ENCODE results near the gene DNASE1L3.
"Not testable (repeated sequence)": the region's sequence is repeated elsewhere in the genome, so short reads cannot be mapped to it uniquely, and the experiment has no call there.

The DNASE1L3 gene

DNA sequence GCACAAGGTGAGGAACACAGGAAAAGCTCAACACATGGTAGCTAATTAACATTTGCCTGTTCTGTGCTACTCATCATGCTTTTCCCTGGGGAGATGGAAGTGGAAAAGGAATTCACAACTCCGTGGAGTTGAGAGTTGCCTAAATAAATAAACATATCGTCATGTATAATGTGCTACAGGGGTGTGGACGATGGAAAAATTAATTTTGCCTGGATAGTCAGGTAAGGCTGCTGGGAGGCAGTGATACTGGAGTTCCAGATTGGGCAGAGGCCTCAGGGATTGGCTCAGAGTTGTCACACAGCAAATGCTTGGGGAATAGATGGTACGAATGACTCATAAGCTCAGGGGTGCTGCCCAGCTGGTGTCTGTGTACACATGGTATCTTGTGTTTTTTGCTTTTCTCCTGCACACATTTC lies 23.8 kb upstream of the DNASE1L3 start:
- DNase-seq, result no peak

DNA sequence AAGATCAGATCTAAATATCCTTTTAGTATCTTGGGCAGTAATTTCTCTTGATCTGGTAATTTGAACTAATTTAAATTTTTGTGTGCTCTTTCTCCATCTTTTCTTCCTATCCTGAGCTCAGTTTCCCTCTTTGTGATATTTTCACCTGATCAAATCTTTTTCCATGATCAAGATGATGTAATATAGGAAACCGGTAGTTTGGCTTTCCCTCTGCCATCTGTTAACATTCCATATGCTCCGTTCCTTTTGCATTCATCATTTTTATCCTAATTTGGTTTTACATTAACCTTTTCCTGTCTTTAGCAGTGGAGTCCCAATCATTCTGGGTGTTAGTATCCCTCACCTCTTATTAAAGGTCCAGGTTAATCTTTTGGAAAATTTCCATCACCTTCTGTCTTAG lies 20.9 kb upstream of the DNASE1L3 start:
- no peak for DNase-seq

DNA sequence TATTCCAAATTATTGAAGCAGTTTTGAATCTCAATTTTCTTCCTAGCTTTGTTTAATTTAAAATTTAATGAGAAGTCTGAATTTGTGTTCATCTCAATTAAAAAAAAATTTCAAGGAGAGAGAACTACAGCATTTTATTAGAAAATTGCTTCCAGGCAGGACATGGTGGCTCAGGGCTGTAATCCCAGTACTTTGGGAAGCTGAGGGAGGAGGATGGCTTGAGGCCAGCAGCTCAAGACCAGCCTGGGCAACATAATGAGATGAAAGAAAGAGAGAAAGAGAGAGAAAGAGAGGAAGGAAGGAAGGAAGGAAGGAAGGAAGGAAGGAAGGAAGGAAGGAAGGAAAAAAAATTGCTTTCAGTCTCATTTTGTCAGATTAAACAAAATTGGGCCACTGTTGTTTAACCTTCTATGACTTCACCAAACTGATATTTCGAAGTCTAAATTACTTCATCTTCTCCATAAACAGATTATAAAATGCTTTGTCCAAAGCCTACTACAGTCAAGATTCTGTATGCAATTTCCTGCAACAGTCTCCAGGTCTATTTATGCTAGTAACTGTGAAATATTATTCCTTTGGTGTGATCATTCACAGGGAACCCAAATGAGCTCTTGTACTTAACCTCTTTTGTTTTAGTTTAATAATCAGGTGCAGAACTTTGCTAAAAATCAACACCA lies 20.2 kb upstream of the DNASE1L3 start:
- no peak for DNase-seq

DNA sequence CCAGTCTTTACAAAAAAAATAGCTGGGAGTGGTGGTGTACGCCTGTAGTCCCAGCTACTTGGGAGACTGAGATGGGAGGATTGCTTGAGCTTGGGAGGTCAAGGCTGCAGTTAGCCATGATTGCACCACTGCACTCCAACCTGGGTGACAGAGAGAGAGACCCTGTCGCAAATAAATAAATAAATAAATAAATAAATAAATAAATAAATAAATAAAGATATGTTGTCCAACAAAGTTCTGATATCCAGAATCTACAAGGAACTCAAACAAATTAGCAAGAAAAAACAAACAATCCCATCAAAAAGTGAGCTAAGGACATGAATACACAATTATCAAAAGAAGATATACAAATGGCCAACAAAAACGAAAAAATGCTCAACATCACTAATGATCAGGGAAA lies 17.2 kb upstream of the DNASE1L3 start:
- not testable (repeated sequence) for DNase-seq

DNA sequence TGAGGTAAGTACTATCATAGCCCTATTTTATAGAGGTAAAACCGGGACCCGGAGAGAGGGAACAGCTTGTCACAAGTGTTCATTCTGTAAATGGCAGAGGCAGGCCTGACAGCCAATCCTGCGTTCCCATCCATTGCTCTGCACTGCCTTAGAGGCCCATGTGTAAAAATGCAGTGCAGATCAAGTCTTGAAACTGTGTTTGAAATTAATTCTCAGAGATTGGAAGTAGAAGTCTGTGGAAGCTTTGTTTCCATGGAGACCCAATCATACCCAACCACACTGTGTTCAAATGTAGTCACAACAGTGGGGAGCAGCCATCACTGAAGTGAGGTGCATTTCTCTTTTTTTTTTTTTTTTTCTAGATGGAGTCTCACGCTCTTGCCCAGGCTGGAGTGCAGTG lies 13.1 kb upstream of the DNASE1L3 start:
- no peak for DNase-seq

DNA sequence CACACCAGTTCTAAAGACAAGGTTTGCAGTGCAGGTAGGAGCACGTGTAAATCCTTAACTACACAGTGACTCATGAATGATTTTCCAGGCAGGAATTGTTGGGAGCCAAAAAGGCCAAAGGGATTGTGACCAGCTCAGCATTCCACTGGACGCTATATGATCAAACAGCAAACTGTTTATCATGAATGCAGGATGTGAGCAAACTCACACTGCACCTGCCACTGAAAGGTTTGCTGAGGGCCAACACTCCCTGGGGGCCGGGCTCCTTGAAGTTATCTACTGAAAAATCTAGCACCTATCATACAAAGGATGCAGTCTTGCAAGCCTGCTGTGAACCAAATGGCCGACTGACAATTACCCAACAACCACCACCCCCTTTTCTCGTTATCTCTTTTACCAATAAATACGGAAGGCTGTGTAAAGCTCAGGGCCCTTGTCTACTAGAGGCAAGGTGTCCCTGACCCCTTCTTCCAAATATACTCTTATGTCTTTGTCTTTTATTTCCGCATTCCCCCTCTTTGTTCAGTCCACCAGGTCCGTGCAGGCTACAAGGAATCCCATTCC lies 11.5 kb upstream of the DNASE1L3 start:
- no peak for DNase-seq

DNA sequence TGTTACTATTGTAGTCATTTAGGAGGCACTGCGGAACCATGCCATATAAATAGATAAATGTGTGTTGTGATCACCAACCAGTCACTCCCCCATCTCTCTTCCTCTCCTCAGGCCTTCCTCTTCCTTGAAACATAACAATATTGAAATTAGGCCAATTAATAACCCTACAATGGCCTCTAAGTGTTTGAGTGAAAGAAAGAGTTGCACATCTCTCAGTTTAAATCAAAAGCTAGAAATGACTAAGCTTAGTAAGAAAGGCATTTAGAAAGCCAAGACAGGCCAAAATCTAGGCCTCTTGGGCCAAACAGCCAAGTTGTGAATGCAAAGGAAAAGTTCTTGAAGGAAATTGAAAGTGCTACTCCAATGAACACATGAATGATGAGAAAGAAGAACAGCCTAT lies 8.1 kb upstream of the DNASE1L3 start:
- DNase-seq, result no peak

DNA sequence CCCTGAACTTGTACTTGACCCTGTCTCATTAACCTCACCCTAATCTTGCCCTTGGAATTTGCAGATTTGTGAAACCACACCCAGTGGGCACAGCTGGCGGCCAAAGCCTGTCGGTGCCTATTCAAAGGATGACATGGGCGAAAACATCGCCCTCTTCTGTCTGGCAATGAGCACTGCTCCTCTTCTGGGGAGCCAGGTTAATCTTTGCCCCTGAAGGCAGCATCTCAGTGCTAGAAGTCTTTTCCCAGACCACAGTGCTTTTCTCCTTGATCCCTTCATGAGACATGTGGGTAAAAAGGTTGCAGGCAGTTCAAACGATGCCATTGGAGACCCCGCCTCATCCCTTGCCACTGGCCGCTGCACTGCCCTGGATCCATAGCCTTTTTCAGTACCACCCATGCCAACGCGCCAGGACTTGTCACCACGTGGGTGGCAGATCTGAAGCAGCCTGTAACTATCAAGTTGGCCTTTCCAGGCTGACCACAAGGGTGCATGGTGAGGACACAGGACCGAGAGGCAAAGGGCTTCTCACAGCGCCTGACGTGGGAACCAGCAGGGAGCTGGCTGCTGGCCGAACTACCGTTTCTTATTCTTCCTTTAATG lies 6.5 kb upstream of the DNASE1L3 start:
- DNase-seq, result peak; percentile 57

DNA sequence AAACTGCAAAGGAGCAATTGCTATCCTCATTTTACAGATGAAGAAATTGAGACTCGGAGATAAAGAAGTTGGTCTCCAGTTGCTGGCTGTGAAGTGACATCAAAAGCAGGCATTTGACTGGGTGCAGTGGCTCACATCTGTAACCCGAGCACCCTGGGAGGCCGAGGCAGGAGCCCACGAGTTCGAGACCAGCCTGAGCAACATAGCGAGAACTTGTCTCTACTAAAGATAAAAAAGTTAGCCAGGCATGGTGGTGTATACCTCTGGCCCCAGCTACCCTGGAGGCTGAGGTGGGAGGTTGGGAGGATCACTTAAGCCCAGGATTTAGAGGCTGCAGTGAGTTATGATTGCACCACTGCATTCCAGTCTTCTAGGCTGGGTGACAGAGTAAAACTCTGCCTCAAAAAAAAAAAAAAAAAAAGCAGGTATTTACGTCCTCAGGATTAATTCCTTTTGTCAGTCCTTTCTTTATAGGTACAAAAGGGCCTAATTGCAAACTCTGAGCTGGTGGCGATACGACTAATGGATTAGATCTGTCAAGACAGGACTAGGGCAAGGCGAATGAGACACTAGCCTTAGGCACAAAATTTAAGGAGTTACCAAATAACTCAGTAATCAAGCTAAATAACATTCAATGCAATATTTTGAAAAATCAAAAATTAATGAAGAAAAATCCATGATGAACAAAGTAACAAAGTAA lies 5.9 kb upstream of the DNASE1L3 start:
- no peak for DNase-seq

DNA sequence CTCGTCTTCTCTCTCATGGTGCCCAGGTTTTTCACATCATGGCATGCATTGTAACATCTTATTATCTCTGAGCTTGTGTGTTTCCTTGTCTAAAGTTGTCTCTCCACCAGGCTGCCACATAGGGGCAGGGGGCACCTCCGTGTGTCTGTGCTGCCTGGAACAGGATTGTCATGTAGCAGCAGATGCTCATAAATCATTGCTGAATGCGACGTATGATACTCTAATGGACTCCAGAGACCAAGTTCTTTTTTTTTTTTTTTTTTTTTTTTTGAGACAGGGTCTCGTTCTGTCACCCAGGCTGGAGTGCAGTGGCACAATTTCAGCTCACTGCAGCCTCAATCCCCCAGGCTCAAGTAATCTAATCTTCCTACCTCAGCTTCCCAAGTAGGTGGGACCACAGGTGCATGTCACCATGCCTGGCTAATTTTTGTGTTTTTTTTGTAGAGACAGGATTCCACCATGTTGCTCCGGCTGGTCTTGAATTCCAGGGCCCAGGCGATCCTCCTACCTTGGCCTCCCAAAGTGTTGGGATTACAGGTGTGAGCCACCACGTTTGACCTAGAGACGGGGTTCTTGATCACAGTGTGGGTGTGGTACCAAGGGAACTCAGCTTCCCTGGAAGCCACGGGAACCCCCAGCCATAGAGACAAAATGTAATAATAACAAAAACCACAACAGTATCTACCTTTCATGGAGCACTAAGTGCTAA lies 4.7 kb upstream of the DNASE1L3 start:
- DNase-seq, result no peak

DNA sequence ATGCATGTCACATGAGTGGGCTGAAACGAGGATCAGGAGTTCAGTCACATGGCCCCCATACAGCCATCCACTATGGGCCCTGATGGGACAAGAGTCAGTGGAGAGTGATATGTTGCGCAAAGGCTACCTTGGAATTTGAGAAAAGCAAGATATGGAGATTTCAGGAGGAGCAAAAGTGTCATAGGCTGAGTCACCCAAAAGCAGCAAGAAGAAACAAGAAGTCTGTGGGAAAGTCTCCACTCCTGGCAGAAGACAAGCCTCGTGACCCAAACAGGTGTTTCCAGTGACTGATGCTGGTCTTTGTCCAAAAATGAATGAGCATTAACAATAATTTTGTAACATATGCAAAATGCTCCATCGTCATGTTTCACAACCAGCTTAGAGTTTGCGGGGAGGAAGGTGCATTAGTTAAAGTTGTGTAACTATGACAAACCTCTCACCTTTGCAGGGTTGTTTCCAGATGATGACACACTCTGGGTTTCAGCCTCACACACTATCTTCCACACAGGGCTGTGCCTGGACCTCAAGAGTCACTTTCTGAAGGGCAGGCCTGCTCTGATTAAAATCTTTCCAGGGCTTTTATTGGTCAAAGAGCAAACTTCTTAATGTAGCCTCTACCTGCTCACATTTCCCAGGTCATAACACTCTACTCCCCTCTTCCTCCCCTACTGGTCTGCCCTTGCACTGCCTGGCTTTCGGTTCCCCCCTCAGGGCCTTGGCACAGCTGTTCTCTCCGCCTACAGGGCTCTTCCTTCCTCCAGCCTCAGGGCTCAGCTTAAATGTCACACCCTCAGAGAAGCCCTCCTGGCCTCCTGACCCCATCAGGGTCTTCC lies 3.9 kb upstream of the DNASE1L3 start:
- no peak for DNase-seq

DNA sequence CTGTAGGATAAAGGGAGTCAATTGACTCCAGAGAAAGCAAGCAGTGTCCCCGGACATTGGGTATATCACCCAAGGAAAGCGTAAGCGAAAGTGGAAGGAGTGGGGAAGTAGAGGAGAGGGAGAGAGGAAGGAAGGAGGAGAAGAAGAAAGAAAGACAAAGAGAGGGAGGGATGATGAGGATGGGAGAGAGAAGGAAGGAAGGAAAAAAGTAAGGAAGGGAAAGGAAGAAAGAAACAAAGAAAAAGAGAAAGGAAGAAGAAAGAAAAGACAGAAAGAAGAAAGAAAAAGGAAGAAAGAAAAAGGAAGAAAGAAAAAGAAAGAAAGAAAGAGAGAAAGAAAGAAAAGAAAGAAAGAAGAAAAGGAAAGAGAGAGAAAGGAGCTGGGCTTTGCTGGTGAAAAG lies 839 bp downstream of the DNASE1L3 start:
- DNase-seq, result no peak

DNA sequence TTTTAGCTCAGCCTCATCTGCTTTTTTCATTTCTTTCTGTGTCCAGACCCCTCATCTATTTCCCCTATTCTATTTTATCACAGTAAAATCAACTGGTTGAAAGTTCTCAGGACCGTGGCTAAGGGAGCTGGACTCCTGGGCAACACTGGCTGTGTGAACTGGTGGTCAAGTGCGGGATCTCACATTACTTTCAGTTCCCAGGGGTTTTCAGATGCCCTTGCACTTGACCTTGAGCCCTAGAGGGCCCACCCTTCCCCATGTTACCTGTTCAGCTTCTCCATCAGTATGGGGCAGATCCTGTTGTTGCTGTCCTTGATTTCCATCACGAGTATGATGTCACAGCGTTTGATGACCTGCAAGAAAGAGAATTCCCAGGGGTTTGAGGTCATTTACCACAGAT lies 2.8 kb downstream of the DNASE1L3 start:
- no peak for DNase-seq

DNA sequence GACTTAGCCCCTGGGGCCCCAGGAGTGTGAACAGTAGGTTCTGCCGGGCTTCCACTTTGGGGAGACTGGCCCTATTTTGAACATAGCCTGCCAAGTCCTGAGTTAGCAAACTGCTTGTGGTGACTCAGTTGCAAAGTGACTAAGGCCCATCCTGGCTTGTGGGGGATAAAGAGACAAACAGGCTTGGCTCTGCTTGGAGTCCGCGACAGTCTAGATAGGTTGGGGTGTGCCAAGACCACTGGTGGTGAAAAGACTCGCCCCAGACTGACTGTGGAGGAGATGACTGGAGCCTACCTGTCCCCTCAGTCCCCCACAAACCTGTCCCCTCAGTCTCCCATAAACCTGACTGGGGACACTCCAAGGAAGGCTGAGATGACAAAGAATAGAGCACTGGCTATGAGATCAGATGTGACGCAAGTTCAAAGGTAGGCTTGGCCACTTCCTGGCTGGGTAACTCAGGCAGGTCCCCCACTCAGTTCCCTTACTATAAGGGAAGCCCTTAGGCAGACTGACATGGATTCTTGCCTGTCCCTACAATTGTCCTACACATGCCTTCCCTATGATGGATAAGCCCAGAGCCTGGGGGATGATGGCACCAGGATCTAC lies 4.3 kb downstream of the DNASE1L3 start:
- no peak for DNase-seq

DNA sequence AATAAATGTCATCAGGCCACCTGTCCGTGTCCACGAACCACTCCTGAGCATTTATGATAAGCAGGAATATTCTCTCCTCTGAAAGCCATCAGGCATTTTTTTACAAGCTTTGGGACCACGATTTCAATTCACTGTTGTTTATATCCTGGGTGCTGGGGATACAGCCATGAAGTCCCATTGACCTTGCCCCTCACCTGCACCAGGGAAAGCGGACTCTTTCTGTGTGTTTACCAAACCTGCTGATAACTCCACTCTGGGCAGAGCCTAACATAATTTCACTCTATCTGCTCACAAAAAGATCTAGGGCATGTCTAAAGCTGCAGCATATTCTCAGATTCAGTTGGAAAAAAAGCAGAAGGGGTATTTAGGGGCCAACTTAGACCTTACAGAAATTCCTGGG lies 4.8 kb downstream of the DNASE1L3 start:
- no peak for DNase-seq

DNA sequence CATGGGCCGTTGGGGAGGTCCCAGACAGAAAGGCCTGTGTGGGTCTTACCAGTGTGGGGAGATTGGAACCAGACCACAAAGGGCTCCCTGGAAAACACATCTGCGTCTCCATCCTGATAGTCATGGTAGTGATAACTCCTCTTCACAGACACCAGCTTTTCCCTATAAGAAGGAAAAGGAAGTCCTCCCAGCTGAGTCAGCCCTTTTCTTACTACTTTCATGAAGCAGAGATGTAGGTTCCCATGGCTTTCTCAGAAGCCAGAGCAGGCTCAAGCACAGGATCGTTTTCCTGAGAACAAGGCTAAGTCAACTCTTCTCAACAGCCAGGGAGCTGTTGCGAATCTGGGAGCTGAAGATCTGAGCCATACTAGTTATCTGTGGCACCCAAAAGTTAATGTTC lies 6.1 kb downstream of the DNASE1L3 start:
- DNase-seq, result no peak

DNA sequence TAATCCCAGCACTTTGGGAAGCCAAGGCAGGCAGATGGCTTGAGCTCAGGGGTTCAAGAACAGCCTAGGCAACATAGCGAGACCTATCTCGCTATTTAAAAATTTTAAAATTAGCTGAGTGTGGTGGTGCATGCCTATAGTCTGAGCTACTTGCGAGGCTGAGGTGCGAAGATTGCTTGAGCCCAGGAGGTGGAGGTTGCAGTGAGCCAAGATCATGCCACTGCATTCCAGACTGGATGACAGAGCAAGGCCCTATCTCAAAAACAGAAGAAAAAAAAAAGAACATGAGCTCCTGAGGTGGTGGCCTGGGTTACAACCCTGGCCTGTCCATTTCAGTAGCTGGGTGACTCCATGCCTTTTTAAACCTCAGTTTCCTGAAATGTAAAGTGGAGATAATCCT lies 7.2 kb downstream of the DNASE1L3 start:
- no peak for DNase-seq

DNA sequence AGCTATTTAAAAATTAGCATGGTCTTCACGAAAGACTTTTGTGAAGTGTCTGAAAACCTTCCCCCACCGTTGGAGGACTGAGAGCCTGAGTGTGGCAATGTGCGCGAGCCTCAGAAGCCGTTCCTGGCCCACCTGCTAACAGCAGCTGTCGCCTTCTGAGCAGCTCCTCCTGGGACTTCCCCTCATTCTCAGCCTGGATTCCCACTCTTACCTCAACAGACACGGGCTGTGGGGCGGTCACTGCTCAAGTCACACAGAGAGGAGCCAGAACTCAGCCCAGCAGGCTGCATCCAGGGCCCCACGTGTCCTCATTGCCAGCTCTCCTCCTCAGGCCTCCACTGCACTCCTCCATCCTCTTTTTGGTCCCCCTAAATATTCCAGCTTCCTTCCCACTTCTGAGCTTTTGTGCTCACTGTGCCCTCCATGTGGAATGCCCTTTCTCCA lies 7.8 kb downstream of the DNASE1L3 start:
- no peak for DNase-seq

DNA sequence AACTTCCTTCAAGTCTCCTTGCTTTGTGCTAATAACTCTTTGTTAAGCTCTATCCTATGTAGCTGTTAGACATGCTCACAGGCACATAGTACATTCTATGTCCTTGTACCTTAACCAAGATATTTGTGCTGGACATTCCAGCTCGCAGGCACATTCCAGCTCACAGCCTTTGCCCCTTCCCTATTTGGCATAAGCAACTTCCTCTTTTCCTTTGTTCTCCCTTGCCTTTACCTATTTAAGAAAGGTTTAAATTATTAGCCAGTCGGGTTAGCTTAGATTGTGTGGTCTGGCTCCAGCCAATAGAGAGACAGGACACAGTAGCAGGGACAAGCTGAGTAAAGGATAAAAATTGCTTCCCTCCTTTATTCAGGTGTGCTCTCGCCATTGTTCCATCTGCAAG lies 9.3 kb downstream of the DNASE1L3 start:
- not testable (repeated sequence) for DNase-seq

DNA sequence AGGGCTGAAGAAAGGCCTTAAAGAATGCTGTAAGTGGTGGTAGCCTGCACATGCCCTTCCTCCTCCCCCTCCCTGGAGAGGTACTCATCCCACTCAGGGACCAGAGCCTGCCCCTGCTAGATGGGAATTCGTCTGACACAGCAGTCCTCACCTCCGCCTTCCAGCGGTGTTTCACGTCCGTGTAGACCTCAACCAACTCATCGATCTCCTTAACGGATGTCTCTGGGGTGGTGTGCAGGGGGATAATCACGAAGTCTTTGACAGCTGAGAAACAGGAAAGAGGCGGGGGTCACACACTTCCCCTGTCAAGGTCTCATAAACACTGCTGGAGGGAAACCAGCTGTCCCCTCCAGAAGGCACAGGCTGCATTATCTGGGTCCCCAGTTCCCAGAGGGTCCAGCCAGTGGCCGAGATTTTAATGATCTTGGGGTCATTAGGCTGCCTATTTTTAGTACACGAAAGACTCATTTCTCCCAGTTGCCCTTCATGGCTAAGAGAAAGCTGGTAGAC lies 9.9 kb downstream of the DNASE1L3 start:
- DNase-seq, result no peak

DNA sequence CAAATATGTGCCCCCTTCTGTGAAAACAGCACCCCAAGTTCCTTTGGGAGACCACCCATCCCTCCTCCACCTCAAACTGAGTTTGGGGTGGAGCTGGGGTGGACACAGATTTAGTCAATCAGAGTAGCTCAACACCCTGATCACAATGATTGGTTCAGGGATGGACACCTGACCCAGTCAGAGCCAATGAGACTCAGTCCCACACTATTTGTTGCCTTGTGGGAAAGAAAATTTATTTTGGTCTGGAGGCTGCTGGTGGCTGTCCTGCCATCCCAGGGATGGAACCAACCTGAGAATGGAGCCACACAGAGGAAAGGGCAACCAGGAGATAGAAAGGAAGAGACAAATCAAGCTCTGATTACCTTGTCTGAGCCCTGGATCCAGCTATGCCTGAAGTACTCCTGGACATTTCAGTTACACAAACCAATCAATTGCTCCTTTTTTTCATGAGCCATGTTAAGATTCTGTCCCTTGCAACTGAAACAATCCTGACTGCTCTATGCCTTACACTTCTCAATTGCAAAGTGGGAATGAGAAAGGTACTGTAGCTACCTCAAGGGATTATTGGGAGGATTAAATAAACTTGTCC lies 10.6 kb downstream of the DNASE1L3 start:
- DNase-seq, result no peak

Data from activated naive CD4-positive, alpha-beta T cell treated with anti-CD3 and anti-CD28 coated beads, Interleukin-2, amount 50 U/mL, for 16 hours (primary cell).